Forelimb muscle (tissue), 1 donor: ENCODE data around the gene PITPNM3. TPM values are rescaled to one million over a fixed set of nuclear protein-coding genes. Genes with fewer than 3 reads are reported as not detected.

Experiments used
- DNase-seq: peaks from one replicate; pipeline ENCODE4 v3.0.0-alpha.2; 2013; ENCODE audit warnings: low read depth
- polyA plus RNA-seq: library from polyadenylated mRNA; unstranded; fragments of 120-200 nt; gene quantifications from one replicate; pipeline ENCODE4 v1.2.1, GENCODE V29; 2013; ENCODE audit not compliant: insufficient read length

PITPNM3 gene
- polyA plus RNA-seq, 1 donor: 6.7 TPM

DNA sequence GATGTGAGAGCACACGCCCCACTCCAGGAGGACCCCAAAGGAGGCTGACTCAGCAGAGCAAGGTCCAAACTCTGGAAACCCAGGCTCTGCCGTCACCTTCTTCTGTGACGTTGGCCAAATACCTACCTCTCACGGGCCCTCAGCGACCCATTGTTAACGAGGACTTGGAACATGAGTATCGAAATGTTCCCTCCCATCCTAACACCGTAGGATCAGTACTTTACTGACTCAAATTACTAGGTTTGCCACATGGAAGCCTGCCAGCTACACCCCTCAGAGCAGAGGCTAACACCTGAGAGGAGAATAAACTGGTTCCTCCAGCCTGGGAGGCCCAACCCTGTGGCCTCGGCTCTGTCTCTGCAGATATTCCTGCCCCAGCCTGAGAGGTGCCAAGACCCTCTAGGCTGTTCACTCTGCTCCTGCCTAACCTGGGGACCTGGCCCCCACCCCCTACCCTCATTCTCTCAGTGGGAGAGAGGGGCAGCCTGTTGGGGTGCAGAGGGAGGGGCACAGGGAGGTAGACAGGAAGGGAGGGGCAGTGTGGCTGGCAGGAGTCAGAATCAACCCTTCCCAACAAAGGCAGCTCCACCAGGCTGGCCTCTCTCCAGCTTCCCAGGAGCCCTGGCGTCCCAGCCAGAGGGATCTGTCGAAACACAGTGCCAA lies 4.4 kb downstream of the PITPNM3 start:
- no peak for DNase-seq

DNA sequence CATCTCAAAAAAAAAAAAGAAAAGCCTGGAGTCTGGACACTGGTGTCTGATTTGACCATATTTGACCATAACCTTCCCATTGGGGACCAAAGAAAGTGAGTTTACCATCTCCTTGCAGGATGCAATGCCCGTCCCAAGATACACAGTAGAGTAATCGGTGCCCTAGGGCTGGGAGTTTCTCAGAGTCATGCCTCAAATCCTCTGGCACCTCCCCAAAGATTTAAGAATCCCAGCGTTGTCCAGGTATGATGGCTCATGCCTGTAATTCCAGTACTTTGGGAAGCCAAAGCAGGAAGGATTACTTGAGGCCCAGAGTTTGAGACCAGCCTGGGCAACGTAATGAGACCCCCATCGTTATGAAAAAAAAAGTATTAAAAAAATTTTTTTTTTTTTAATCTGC lies 5.0 kb downstream of the PITPNM3 start:
- no peak for DNase-seq

DNA sequence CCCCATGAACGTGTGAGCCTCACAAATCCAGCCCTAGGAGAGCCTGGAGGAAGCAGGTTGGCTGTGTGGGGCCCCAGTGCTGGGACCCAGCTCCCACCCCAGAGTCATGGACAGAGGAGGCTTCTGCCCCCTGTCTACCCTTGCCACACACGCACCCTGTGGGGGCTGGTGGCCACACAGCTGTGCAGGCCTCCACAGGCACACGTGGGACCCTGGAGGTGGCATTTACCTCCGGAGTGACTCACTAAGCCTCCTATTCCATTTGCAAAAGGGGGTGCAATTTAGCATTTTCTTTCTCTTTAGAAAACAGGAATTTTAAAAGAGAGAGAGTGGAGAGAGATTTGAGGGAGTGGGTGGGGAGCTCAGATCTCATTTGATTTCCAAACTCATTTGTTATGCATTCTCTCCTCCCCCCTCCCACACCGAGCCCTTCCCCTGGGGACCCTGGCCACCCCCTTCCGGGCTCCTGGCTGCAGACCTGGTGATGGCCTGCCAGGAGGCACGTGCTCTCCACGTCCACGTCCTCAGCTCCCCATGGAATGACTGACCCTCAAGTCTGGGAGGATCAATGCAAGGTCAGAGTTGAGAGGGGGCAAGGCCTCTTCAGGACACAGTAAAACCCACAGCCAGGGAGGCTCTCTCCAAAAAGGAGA lies 6.8 kb downstream of the PITPNM3 start:
- no peak for DNase-seq

DNA sequence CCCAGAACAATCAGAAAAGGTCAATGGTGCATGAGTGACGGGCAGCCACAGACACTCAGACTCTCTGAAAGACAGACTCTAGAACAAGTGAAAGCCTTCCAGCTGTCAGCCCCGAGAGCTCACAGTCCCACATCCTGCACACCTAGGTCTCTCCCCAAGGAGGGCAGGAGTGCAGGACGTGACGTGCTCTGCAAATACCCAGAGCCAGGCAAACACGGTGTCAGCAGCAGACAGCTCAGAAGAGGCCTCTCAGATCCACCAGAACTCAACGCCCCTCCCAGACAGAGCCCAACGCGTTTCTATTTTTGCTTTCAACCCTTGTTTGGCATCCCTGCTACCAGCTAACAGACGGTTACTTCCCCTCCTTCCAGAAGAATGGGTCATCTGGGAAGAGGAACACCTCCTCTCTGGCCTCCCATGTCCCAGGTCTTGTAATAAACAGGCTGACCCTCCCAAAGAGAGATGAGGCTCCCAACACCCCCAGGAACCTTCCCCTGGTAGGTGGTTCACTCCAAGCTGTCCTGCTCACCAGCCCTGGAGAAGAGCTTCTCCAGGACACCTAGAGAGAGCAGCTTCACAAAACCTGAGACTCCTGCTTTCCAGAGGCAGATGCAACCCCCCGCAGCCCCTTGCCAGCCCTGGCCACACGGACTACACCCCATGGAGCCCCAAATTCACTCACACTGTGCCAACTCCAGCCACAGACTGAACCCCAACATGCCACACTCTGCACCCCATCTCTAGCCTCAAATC lies 7.6 kb downstream of the PITPNM3 start:
- no peak for DNase-seq

DNA sequence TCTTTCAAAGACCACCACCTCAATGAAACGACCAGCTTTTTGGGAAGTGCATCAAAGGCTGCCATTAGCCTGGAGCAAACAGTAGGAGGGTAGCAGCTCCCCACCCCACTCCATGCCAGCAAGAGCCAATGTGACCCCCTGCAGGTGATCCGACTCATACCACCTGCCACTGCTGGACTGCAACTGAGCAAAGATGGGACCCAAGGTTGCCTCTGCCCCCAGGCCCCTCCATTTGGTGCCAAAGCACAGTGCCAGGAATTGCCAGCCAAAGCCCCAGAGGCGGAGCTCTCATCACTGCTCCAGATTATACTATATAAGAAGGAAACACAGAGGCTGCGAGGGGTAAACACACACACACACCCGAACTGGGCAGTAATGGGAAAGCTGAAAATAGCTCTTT lies 8.3 kb downstream of the PITPNM3 start:
- DNase-seq: no peak

DNA sequence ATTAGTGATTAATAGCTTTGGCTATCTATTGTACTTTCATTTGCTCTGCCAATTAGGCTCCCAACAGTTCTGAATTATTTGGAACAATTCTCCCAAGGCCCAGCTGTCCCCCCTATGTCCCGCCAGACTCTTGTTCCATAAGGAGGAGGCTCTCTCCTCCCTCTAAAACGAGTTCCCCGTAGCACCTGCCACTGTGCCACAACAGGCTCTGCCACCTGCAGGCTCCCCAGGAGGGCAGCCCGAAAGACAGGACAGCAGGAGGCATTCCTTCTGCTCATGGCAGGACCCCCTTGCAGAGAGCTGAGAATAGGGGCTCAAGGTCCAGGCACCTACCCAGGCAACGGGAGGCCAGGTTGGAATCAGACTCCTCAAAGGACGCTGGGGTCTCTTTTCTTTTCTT lies 9.0 kb downstream of the PITPNM3 start:
- DNase-seq: no peak

DNA sequence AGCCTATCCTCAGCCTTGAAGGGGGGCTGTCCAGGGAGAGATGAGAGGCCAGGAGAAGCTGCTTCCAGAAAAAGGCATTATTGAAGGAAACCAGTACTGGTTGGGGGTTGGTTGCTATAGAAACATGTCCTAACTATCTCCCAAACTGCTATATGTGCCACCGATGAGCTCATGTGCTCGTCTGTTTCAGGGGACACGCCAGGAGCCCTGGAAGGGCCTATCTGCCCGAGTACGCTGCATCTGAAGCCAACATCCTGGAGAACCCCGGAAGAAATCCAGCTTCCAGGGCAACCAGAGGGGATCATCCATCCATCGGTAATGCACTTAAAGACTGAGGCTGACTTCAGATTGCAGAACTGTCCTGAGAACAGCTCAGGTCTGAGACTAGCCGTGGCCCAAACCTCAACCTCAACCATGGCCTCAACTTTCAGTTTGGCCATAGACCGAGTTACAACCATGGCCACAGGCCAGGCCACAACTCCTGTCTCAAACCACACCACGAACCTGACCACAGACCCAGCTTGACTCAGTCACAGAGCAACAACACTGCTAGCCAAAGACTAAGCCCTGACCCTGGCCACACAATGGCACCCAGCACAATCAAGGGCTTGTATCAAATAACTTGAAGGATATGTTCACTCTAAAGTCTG lies 10.2 kb downstream of the PITPNM3 start:
- no peak for DNase-seq

DNA sequence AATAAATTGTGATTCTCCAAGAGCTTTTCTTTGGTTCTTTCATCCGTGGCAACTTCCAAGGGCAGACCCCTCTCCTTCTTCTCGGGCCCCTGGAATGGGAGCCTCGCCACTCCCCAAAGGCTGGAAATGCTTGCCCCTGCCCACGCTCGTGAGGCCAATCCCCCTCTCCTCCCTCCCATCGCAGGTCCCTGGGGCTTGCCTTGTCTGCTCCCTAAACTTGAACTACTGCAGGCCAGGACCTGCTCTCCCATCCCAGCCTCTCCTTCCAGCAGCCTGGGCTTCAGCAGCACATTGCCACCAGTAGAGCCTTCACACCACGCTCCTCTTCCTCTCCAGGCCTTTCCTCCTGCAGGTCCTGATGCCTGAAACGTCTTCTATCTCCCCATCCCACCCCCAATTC lies 11.1 kb downstream of the PITPNM3 start:
- no peak for DNase-seq

DNA sequence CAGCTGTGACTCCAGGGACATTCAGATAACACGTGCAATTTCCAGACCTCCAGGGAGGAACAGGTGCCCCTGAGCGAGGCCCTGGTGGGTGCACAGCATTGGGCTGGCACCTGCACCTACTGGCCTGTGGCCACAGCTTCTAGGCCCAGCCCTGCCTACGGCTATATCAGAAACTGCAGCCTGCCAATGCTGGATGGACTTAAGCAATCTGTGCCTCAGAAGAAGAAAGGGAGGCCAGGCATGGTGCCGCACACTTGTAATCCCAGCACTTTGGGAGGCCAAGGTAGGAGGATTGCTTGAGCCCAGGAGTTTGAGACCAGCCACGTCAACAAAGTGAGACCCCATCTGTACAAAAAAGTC lies 12.4 kb downstream of the PITPNM3 start:
- DNase-seq: no peak

DNA sequence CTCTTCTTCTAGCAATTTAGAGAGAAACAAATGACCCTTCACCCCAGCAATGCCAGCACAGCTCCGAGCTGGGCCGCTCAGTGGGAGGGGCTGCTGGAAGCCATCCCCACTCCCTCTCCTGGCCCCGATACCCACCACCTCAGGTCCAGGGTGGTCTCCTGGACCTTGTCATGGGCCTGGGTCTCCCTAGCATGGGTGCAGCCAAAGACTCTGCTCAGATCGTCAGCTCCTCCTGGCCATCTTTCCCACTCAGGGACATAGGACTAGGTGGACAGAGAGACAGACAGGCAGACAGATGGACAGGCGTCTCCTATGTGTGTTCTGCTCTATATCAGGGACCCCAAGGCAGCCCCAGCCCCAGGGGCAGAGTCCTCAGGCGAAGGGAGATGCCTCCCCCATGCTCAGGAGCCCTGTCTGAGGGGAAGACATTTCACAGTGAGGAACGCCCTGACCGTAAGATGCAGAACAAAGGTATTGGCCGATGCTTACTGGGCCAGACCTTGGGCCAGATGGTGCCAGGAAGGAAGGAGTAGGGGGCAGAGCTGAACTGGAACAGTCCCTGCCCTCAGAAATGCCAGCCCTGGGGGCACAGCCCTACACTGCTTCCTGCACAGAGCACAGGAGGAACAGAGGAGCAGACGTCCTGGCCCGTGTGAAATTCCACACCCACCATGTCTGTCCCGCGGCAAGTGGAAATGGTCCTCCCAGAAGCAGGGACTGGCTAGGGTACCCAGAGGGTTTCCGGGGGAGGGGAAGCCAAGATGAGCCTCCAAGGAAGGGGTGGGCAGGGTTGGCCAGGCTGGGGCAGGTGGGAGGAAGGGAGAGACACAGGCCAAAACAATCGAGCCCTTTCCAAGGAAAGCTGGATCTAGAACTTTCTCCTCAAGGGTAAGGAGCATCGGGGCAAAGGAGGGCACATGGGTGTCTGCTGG lies 13.0 kb downstream of the PITPNM3 start:
- no peak for DNase-seq

DNA sequence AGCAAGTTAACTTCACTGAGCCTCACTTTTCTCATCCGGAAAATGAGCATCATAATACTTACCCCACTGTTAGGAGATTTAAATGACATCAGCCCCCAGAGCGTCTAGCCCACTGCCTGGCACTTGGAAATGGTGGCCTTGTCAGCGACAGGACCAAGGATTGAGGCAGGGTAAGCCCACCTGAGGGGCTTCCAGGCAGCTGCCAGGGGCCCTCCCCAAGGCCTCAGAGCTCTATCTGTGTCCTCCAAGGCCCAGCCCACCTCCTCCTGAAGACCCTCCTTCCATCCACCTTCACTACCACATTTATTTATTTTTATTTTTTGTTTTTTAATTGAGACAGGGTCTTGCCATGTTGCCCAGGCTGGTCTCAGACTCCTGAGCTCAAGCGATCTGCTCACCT lies 13.8 kb downstream of the PITPNM3 start:
- DNase-seq: no peak

DNA sequence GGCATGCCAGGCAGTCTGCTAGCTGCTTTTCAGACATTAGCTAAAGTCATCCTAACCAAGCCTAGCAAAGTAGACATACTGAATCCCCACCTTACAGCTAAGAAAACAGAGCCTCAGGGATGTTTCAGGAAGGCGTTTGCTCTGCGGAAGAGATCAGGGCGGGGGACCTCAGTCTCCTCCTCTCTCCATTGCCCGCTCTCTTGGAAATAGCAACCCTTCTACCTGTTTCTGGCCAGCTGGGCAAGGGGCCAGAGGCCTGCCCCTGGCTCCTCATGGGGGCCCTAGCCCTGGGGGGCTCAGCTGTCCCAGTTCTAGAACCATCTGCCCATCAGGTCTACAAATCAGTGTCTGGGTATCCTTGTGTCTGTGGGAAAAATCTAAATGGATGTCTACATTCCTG lies 14.5 kb downstream of the PITPNM3 start:
- DNase-seq: no peak

DNA sequence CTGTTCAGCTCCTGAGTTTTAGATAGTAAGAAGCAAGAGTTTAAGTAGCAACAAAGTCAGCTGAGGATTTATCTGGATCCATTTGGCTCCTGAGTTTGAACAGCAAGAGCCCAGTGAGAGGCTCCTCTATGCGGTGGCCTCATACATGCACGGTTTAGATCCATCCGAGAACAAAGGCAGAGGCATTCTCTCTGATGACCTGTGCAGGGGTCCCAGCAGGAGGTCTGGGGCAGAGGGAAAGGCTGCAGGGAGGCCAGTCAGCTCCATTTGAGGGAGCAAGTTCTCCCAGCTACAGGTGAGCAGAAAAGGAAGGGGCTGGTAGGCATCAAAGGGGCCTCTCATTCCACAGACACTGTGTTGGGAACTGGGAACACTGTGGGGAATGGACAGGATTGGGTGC lies 16.5 kb downstream of the PITPNM3 start:
- DNase-seq: no peak

DNA sequence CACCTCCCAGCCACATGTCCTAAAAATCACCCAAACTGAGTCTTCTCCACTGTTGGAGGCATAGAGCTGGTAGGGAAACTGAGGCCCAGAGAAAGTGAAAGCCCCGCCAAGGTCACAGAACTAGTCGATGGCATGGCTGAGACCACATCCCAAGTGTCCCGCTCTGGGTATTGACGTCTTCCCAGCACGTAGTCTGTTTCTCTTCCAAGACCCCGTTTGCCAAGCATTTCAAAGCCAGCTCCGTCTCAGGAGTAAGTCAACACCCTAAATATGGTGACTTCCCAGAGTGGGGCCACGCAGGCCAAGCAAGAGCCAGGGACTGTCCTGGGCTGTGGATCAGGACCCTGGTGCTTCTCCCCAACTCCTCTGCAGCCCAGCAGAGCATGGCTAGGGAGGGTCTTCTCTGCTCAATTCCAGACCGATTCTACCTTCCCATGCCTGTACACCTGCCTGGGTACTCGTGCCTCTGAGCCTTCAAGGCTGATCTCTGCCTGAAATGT lies 19.7 kb downstream of the PITPNM3 start:
- DNase-seq: no peak

DNA sequence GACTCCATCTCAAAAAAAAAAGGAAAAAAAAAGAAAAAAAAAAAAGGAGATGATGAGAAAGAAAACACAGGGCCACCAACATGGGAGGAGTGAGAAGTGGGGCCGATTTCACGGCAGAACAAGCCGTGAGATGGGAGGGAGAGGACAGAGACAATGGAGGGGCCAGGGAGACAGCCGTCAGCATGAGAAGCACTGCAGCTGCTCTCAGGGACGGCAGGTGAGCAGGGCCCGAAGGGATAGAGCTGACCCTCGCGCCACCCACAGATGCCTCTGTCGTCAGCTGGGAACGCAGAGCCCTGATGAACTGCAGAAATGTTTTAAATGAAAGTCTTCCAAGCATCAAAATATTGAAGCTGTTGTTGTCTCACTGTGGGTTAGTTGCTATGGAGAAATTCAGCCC lies 20.3 kb downstream of the PITPNM3 start:
- DNase-seq: no peak

DNA sequence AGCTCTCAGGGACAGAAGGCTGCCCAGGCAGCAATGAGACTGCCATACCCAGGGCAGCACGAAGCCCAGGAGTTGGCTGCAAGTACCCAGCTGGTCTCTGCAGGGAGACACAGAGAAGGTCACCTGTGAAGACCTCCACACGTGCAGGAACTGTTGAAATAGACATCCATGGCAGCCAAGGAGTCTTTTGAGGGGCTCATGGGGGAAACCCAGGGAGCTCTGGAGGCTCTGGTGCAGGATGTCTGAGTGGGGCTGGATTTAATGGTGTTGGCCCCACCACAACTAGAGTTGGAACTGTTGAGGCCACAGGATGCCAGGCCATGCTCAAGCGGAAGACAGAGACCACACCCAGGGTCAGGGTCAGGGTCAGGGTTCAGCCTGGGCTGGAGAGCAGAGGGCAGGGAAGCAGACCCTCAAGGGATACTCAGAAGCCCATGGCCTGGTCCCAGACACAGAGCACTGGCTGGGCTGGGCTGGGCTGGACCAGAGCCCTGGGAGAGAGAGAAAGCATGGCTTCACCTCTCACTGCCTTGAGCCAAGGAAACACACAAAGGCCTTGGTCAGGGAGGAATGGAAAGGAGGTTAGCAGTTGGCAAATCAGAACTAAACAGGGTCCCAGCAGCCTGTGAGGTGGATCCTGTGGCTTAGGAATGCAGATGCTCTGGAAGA lies 21.4 kb downstream of the PITPNM3 start:
- DNase-seq: no peak

DNA sequence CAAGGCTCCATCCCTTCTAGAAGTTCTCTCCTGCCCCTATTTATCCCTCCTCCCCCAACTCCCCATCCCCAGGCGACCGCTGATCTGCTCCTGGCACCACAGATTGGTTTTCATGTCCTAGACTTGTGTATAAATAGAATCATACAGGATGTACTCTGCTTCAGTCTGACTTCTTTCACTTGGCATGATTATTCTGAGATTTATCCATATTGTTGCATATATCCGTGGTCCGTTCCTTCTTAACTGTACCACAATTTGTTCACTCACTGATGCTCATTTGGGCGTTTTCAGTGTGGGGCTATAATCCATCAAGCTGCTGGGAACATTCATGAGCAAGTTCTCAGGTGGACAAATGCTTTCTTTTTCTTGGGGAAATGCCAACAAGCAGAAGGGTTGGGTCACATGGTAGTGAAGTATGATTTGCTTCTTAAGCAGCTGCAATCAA lies 23.9 kb downstream of the PITPNM3 start:
- DNase-seq: no peak

DNA sequence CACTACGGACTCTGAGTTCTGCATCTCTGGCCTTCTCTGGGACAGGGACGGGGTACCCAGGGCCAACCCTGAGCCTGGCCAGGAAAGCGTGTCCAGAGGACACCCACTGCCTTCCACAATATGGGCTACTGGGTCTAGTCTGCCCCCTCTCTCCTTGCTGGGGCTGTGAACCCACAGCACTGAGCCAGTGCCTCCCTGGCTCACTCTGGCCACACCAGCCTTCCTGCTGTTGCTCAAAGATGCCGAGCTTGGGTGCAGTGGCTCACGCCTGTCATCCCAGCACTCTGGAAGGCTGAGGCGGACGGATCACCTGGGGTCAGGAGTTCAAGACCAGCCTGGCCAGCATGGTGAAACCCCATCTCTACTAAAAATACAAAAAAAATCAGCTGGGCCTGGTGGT lies 24.8 kb downstream of the PITPNM3 start:
- DNase-seq: no peak

DNA sequence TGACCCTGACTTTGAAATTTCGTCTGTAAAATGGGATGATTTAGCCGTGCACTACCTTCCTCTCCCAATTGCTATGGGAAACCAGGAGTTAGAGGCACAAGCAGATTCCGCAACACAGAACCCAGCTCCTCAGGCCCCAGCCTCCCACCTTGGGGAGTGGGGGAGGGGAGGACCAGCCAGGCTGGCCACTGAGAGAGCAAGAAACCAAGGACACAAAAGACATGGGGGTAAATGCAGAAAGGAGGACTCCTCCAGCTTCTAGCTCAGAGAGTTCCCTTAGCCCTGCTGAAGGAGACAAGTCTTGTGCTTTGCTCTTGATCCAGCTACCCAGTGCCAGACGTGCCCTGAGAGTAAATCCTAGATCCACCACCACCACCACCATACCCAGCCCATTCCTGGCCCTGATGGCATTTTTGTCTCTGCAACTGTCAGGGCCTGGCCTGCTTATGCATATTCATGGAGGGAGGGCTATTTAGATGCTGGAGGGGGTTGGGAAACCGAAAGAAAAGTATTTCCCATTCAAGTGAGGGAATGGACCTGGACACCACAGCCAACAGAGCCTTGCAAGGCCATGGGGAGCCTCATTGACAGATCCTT lies 25.9 kb downstream of the PITPNM3 start:
- DNase-seq: no peak

DNA sequence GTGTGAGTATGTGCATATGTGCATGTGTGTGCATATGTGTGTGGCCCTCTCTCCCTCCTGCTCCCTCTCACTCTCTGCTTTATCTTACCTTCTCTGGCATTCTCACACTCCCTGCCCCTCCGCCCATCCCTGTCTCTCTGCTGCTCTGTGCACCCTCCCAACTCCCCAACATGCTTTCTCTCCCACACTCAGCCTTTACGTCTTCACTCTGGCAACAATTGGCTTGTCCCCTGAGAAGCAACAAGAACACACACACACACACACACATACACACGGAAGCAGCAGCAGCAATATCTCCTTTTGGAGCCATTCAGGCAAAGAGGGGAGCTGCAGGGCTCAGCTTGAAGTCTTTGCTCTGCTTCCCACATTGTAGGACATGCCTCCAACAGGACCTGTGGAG lies 27.8 kb downstream of the PITPNM3 start:
- no peak for DNase-seq
